Esophagus squamous epithelium (tissue), 4 donors: Measurements from ENCODE around the gene ANKRD34A.
A peak's percentile ranks its signal among the peaks of the same experiment; 100 is the strongest.

Source experiments
- POLR2A ChIP-seq, 4 donors: fragments of 450-650 bp; IDR thresholded peaks; one replicate each; pipeline ENCODE4 v1.6.1; 2017; ENCODE audit warnings: antibody characterized with exemption in 4 of 4, mild to moderate bottlenecking in 4 of 4, moderate library complexity in 3 of 4
- TF ChIP-seq, protein P1 (sequence below), 6 experiments: fragments of 450-650 bp in 4 of 6; fragments of 200-600 bp in 2 of 6; sonication (generic) in 2 of 6; IDR thresholded peaks; one replicate each; pipeline ENCODE4 v1.5.1; 2016 to 2019; ENCODE audit warnings: antibody characterized with exemption in 6 of 6, mild to moderate bottlenecking in 4 of 6, moderate library complexity in 4 of 6

DNA sequence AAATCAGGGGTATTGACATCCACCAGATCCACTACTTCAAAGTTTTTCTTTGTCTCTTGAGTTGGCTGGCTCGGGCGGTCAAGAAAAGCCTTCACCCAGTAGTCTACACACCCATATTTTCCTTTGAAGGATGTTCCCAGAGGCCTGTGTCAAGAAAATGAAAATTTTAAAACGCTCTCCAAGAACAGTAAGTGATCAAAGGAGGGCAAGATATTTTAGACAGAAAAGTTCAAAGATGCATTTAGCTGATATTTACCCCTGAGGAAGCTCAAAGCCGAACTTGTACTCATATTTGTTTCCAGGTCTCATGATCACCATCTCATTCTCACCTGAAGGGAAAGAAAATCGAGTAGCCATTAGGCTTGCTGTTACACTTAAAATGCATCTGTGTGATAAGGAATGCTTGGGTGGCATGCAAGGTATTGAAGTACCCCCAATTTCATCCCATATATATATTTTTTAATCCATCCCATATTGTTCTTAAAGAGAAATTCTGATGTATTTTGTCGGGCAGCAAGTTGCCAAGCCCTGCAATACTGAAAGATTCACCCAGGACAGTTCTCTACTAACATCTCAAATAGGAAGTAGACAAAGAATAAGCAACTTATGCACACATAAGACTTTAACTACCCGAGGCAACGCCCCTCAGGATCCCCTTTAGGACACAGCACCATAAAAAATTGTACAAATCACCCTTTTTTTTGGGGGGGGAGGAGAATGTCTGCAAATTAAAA lies 30.9 kb upstream of the ANKRD34A start:
- TF ChIP-seq, protein P1, sequence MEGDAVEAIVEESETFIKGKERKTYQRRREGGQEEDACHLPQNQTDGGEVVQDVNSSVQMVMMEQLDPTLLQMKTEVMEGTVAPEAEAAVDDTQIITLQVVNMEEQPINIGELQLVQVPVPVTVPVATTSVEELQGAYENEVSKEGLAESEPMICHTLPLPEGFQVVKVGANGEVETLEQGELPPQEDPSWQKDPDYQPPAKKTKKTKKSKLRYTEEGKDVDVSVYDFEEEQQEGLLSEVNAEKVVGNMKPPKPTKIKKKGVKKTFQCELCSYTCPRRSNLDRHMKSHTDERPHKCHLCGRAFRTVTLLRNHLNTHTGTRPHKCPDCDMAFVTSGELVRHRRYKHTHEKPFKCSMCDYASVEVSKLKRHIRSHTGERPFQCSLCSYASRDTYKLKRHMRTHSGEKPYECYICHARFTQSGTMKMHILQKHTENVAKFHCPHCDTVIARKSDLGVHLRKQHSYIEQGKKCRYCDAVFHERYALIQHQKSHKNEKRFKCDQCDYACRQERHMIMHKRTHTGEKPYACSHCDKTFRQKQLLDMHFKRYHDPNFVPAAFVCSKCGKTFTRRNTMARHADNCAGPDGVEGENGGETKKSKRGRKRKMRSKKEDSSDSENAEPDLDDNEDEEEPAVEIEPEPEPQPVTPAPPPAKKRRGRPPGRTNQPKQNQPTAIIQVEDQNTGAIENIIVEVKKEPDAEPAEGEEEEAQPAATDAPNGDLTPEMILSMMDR (IDR thresholded peaks at IDR 0.05): peak in 1 of 6 experiments; percentile 9
- TF ChIP-seq POLR2A (IDR thresholded peaks at IDR 0.05): no peak
